BJ (cell line): ENCODE data around the gene RFT1. TPM values are rescaled to one million over a fixed set of nuclear protein-coding genes. Genes with fewer than 3 reads are reported as not detected.
A peak's percentile ranks its signal among the peaks of the same experiment; 100 is the strongest.

Experiments
- CTCF ChIA-PET: fragments of 350-600 bp; formaldehyde crosslinking; extraction: SDS; loops from one replicate; lab custom pipeline; 2021; ENCODE audit warnings: antibody characterized with exemption, inconsistent platforms; lab: Yijun Ruan, JAX
- POLR2A ChIA-PET: fragments of 300-600 bp; sonication (Branson Sonifier 250); formaldehyde crosslinking; extraction: SDS; loops from one replicate; lab custom pipeline; 2021; ENCODE audit warnings: antibody characterized with exemption; lab: Charles Lee
- DNase-seq: peaks from one replicate; pipeline ENCODE4 v3.0.0-alpha.2; 2011; ENCODE audit warnings: low read depth
- H3K27me3 ChIP-seq: 2 replicates; pipeline ENCODE4 v1.6.0; 2011; ENCODE audit warnings: low read length; ENCODE audit not compliant: control insufficient read depth, insufficient read depth
- H3K36me3 ChIP-seq: 2 replicates; pipeline ENCODE4 v1.5.1; 2011; ENCODE audit warnings: low read length; ENCODE audit not compliant: control insufficient read depth, insufficient read depth
- H3K4me3 ChIP-seq: 2 replicates; pipeline ENCODE4 v1.5.1; 2011; ENCODE audit warnings: low read depth, mild to moderate bottlenecking, control low read depth, low read length
- CTCF ChIP-seq: IDR thresholded peaks from 2 replicates; pipeline ENCODE4 v1.5.1; 2011; ENCODE audit warnings: low read depth, mild to moderate bottlenecking, control low read depth, inconsistent platforms, low read length, moderate library complexity; ENCODE audit not compliant: insufficient read depth
- polyA plus RNA-seq: library from polyadenylated mRNA; depleted of rRNA; stranded (reverse); fragments of >200 nt; gene quantifications from 2 replicates; pipeline ENCODE4 v1.2.3, GENCODE V29; 2011

Gene RFT1
- polyA plus RNA-seq, 1 experiment, result 27.9 TPM

- no peaks in the 10 kb centered on the region for H3K27me3 ChIP-seq
- no peaks in the 10 kb centered on the region for H3K36me3 ChIP-seq
- ChIA-PET POLR2A (no interaction called here), CTCF (no interaction called here)
- no peak for TF ChIP-seq CTCF
- DNase-seq, result no peak
- no peak overlapping the region for H3K4me3 ChIP-seq
Observed at GRCh38 chr3:53051929-53052328, 78.3 kb downstream of the RFT1 start.

- H3K36me3 ChIP-seq, result no peaks in the 10 kb centered on the region
- ChIA-PET CTCF (interaction anchor here (0.5 kb wide), 1 partner anchor 308 kb away, joined by 6 read pairs; no protein-coding TSS in a partner anchor), POLR2A (interaction anchor here (0.7 kb wide), 1 partner anchor 118 kb away, joined by 11 read pairs; no protein-coding TSS in a partner anchor)
- H3K4me3 ChIP-seq, result no peak overlapping the region
- TF ChIP-seq CTCF, result no peak
- H3K27me3 ChIP-seq, result no peaks in the 10 kb centered on the region
- no peak for DNase-seq
Observed at GRCh38 chr3:53049987-53050386, 80.2 kb downstream of the RFT1 start.

GRCh38 chr3:53046171-53047170 lies 83.8 kb downstream of the RFT1 start:
- ChIA-PET CTCF (interaction anchor here (0.6 to 1.1 kb wide), 3 partner anchors 11 to 590 kb away, joined by 3 read pairs; no protein-coding TSS in a partner anchor), POLR2A (no interaction called here)
- no peak for DNase-seq
- peak; percentile 48 for TF ChIP-seq CTCF
- peak overlapping the region; percentile 71 for H3K4me3 ChIP-seq
- no peaks in the 10 kb centered on the region for H3K36me3 ChIP-seq
- H3K27me3 ChIP-seq, result no peaks in the 10 kb centered on the region

GRCh38 chr3:53045518-53046170 lies 84.6 kb downstream of the RFT1 start, which contains the start of gene SFMBT1:
Gene SFMBT1 (minus strand): TSS chr3:53046073. CDS start chr3:52969128, 76,945 bp downstream.
- ChIA-PET POLR2A (no interaction called here), CTCF (interaction anchor here (0.6 to 1.1 kb wide), 3 partner anchors 10 to 54 kb away, joined by 3 read pairs; no protein-coding TSS in a partner anchor)
- Histone ChIP-seq H3K4me3 (peak within 1 kb of the TSS; percentile 71), H3K27me3 (no peaks in the 10 kb centered on the region), H3K36me3 (no peaks in the 10 kb centered on the region)
- no peak for DNase-seq
- TF ChIP-seq CTCF, result no peak
